Liver (tissue), 3 donors: ENCODE results near the gene ITCH.

Experiments
- RXRA ChIP-seq, 2 donors: IDR thresholded peaks; 2 replicates each; pipeline ENCODE4 v1.6.1; 2017 to 2018; ENCODE audit warnings: antibody characterized with exemption in 2 of 2, mild to moderate bottlenecking in 1 of 2
- TF ChIP-seq, protein P1 (sequence below): fragments of 150-350 bp; IDR thresholded peaks from 2 replicates; pipeline ENCODE4 v1.5.1; 2017; ENCODE audit warnings: improper control_type of control experiment, low read depth, low read length; ENCODE audit not compliant: missing input control
- donor health status: healthy.
- donor health status: healthy.

GRCh38 chr20:34426026-34426425, 63.0 kb downstream of the ITCH start:
- TF ChIP-seq, protein P1, sequence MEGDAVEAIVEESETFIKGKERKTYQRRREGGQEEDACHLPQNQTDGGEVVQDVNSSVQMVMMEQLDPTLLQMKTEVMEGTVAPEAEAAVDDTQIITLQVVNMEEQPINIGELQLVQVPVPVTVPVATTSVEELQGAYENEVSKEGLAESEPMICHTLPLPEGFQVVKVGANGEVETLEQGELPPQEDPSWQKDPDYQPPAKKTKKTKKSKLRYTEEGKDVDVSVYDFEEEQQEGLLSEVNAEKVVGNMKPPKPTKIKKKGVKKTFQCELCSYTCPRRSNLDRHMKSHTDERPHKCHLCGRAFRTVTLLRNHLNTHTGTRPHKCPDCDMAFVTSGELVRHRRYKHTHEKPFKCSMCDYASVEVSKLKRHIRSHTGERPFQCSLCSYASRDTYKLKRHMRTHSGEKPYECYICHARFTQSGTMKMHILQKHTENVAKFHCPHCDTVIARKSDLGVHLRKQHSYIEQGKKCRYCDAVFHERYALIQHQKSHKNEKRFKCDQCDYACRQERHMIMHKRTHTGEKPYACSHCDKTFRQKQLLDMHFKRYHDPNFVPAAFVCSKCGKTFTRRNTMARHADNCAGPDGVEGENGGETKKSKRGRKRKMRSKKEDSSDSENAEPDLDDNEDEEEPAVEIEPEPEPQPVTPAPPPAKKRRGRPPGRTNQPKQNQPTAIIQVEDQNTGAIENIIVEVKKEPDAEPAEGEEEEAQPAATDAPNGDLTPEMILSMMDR: no peak
- no peak for TF ChIP-seq RXRA (IDR thresholded peaks at IDR 0.05)
